Measurements from ENCODE around the gene MAGI3.

DNA sequence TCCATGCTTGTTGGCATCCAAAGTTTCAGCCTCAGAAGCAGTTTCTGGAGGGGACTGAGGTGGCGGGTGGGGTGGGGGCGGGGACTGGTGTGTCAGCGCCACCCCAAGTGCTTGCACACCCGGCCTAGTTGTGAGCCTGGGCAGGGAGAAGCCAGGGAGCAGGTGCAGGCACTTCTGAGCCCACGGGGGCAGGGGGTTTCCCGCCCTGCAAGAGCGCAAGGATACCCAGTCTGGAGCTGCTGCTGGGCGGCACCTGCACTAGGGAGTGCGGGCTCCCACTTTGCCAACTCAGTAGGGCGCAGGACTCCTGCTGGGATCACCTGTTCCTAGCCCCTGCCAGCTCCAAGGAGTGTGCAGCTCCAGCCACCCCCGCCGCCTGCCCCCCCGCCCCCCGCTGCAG lies 33.5 kb downstream of the MAGI3 start:
- TF ChIP-seq CREB1 (IDR thresholded peaks at IDR 0.05; ENCODE audit: low read depth) = no peak
- TF ChIP-seq RAD21 (IDR thresholded peaks at IDR 0.05; ENCODE audit: low read depth) = no peak
- TF ChIP-seq TAF1 (IDR thresholded peaks at IDR 0.05; ENCODE audit: low read depth) = no peak
- TF ChIP-seq, protein P1, sequence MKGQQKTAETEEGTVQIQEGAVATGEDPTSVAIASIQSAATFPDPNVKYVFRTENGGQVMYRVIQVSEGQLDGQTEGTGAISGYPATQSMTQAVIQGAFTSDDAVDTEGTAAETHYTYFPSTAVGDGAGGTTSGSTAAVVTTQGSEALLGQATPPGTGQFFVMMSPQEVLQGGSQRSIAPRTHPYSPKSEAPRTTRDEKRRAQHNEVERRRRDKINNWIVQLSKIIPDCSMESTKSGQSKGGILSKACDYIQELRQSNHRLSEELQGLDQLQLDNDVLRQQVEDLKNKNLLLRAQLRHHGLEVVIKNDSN (IDR thresholded peaks at IDR 0.05) = no peak
- no peak for TF ChIP-seq NFIC (IDR thresholded peaks at IDR 0.05)
- TF ChIP-seq FOXM1 (IDR thresholded peaks at IDR 0.05; ENCODE audit: borderline replicate concordance, low read depth) = no peak

All from Ishikawa (cell line).